GM21825 (cell line): ENCODE results near the gene ADAM11.

ENCODE experiments used
- ATAC-seq: cut with Tn5 transposase; IDR thresholded peaks from one replicate; pipeline ENCODE4 v1.9.1; 2021; ENCODE audit warnings: mild to moderate bottlenecking, moderate library complexity; ENCODE audit not compliant: unreplicated experiment

The ADAM11 gene

DNA sequence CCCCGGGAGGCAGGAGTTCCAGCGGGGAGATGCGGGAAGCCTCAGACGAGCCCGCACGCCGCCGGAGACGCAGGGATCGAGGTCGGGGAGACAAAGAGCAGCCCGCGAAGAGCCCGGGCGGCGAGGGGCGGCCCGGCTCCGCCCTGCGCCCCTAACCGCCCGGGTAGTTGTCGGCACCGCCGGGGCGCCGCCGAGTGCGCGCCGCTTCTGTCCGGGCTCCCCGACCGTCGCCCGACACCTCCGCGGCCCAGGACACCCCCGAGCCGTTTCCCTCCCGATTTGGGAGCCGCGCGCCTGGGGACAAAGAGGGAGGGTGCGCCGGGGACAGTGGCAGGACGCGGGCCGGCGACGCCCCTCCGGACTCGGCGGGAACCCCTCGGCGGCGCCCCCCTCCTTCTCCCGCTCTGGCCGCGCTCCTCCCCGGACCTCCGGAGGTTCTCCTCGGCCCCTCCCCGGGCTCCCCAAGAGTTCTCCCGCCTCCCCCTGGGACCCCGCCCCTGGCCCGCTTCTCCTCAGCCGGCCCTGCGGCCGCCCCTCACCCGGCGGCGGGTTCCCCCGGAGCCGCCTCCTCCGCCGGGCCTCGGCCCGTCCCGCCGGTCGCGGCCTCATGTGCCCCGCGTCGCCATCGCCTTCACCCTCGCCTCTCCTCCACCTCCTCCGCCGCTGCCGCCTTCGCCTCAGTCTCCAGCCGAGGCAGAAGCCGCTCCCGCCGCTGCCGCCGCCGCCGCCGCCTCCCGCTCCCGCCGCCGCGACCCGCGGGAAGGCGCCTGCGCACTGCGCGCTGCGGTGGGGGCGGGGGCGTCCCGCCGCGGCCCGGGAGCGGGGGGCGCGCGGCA, 71.0 kb downstream of the ADAM11 start, which contains the start of gene GJC1:
TSS of gene GJC1 (minus strand) at position 765 of the 836 bp plus-strand sequence. CDS start 24,470 bp downstream, outside the sequence.
- no peak for ATAC-seq

GRCh38 chr17:44830359-44831288, 71.8 kb downstream of the ADAM11 start:
- ATAC-seq: no peak

GRCh38 chr17:44831371-44831770, 72.6 kb downstream of the ADAM11 start:
- ATAC-seq: no peak
